NCI-H446 (cell line): ENCODE measurements around the gene SRSF7.
A peak's percentile ranks its signal among the peaks of the same experiment; 100 is the strongest.
"Not testable (repeated sequence)": the region's sequence is repeated elsewhere in the genome, so short reads cannot be mapped to it uniquely, and the experiment has no call there.

Experiments used
- DNase-seq, 2 experiments: peaks; one replicate each; lab custom pipeline; 2025; lab: John Stamatoyannopoulos, UW

SRSF7 gene

DNA sequence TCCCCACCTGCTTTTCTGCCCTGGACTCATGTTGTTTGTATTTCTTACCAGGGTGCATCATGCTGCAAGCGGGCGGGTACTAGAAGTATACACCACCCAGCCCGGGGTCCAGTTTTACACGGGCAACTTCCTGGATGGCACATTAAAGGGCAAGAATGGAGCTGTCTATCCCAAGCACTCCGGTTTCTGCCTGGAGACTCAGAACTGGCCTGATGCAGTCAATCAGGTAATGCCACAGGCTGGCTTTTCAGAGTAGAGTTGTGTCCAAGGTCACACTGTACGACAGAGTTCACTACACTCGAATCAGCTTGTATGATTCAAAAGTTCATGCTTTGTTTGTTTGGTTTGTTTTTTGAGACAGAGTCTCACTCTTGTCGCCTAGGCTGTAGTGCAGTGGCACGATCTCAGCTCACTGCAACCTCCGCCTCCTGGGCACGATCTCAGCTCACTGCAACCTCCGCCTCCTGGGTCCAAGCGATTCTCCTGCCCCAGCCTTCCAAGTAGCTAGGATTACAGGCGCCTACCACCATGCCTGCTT is 19.4 kb downstream of the SRSF7 start:
- no peak for DNase-seq

GRCh38 chr2:38731090-38731489 is 20.1 kb downstream of the SRSF7 start:
- DNase-seq: no peak

- DNase-seq: no peak
Observed at GRCh38 chr2:38728694-38729093, 22.5 kb downstream of the SRSF7 start.

DNA sequence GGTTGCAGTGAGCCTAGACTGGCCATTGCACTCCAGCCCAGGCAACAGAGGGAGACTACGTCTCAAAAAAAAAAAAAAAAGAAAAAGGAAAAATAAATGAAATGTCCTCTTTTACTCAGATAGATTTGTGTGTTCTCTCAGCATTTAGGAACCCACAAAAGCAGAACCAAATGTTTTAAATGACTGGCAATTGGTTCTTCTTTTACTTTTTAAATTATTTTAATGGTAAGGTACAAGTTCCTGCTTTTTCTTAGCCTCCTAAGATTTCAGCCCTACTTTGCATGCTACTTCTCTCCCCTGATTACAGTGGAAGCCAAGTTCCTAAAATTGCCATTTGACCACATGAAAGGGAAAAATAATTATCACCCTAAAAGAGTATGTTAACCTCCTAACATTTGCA is 23.5 kb downstream of the SRSF7 start:
- no peak for DNase-seq

- no peak for DNase-seq
Observed at GRCh38 chr2:38723173-38723572, 28.0 kb downstream of the SRSF7 start.

- DNase-seq: peak in 1 of 2 experiments; percentile 21
Observed at GRCh38 chr2:38722271-38723061, 28.7 kb downstream of the SRSF7 start.

DNA sequence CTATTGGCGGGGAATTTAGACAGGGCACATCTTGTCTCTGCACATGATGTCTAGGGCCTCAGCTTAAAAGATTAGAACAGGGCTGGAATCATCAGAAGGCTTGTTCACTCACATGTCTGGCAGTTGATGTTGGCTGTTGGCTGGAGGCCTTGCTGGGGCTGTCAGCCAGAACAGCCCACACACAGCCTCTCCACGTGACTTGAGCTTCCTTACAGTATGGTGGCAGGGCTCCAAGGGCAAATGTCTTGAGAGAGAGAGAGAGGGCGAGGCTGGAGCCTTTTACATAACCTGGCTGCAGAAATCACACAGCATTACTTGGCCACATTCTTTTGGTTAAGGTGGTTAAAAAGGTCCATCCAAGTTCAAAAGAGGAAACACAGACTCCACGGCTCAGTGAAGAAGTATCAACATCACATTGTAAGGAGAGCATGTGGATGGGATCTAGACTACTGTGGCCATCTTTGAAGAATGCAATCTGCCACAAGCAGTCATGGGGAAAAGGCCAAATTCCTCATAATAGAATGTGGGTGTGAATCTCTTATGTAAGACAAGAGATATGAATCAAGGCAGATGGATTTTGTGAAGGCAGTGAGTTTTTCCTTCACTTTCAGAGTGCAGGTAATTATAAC is 30.4 kb downstream of the SRSF7 start:
- peak; percentile 77 to 94 for DNase-seq

- DNase-seq: no peak
Observed at GRCh38 chr2:38719706-38720105, 31.5 kb downstream of the SRSF7 start.

- no peak for DNase-seq
Observed at GRCh38 chr2:38718601-38719000, 32.6 kb downstream of the SRSF7 start.

GRCh38 chr2:38716185-38716584 is 35.0 kb downstream of the SRSF7 start:
- DNase-seq: no peak

DNA sequence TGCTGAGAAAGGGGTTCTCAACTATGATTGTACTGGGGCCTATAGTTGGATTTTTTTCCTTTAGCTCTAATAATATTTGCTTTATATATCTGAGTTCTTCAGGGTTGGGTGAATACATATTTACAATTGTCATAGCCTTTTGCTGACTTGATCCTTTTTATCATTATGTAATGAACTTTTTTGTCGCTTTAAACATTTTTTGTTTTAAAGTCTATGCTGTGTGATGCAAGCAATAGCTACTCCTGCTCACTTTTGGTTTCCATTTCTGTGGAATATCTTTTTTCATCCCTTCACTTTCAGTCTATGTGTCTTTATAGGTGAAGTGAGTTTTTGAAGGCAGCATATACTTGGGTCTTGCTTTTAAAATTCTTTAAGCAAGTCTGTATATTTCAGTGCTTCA is 36.2 kb downstream of the SRSF7 start:
- not testable (repeated sequence) for DNase-seq

GRCh38 chr2:38713338-38713737 is 37.8 kb downstream of the SRSF7 start:
- DNase-seq: no peak

DNA sequence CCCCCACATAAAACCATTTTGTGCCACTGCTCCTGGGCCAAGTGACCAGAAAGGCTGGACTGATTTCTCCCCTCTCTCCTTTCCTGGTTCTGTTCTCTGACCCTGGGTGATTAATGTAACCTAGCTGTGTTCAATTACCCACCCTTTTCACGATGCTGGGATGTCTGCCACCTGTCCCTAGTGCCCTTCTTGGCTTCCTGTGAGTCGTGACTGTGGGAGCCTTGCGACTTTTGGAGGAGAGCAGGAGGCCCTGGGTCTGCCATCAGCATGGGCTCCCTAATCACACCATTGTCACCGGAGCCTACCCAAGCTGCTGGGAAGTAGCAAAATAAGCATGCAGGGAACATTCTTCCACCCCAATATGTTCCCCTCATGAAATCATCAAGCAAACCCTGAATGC is 38.3 kb downstream of the SRSF7 start:
- no peak for DNase-seq

DNA sequence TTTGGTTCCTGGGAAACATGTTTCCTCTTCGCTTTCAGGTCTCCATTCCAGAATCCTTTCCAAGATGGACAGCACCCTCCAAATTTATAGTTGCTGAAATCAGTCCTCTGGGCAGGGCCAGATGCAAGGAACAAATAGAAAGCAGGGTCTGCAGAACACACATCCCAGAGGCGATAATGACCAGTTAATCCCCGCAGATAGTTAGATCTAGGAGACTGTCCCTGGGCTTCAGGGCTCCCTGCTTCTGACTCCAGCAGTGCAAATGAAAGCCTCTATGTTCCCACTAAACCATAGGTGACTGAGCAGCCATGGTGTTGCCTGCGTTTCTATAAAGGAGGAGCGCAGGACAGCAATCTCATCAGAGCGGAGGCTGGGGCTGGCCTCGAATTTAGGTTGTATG is 38.7 kb downstream of the SRSF7 start:
- DNase-seq: no peak

DNA sequence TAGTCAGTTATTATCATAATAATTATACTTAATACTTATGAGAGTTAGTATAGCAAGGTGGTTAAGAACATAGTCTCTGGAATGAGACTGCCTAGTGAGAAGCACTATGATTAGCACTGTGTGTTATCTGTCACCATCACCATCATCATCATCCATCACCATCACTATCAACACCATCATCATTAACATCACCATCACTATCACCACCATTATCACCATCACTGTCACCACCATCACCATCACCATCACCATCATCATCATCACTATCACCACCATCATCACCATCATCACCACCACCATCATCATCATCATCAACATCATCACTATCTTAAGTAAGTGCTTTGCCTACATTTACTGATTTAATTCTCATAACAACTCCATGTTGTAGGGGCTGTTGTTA is 39.6 kb downstream of the SRSF7 start:
- no peak for DNase-seq

GRCh38 chr2:38709567-38710194 is 41.5 kb downstream of the SRSF7 start:
- no peak for DNase-seq

- DNase-seq: no peak
Observed at GRCh38 chr2:38708900-38709566, 42.1 kb downstream of the SRSF7 start.

DNA sequence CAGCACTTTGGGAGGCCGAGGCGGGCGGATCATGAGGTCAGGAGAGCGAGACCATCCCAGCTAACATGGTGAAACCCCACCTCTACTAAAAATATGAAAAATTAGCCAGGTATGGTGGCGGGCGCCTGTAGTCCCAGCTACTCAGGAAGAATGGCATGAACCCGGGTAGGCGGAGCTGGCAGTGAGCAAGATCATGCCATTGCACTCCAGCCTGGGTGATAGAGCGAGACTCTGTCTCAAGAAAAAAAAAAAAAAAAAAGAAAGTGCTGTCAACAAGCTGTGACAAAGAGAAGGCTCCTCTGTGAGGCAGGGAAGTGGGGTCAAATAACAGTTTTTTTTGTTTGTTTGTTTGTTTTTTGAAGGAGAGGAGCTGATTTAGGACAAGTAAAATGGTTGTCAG is 42.7 kb downstream of the SRSF7 start:
- not testable (repeated sequence) for DNase-seq

GRCh38 chr2:38706846-38707345 is 44.3 kb downstream of the SRSF7 start:
- DNase-seq: no peak

- no peak for DNase-seq
Observed at GRCh38 chr2:38704664-38705063, 46.5 kb downstream of the SRSF7 start.

GRCh38 chr2:38703336-38703735 is 47.8 kb downstream of the SRSF7 start:
- not testable (repeated sequence) for DNase-seq

GRCh38 chr2:38702413-38702812 is 48.7 kb downstream of the SRSF7 start:
- no peak for DNase-seq
